Large intestine (tissue), 3 donors: ENCODE results near the gene VWCE. TPM values are rescaled to one million over a fixed set of nuclear protein-coding genes. Genes with fewer than 3 reads are reported as not detected.
"Not testable (repeated sequence)": the region's sequence is repeated elsewhere in the genome, so short reads cannot be mapped to it uniquely, and the experiment has no call there.

Source experiments
- DNase-seq, 2 donors: peaks; one replicate each; pipeline versions ENCODE4 v3.0.0 to v3.0.0-alpha.2; 2013
- H3K27ac ChIP-seq: one replicate; pipeline ENCODE4 v1.5.1; 2013; ENCODE audit warnings: low read length
- H3K27me3 ChIP-seq: 2 replicates; pipeline ENCODE4 v1.6.1; 2013; ENCODE audit warnings: low read length; ENCODE audit not compliant: control insufficient read depth, insufficient read depth
- H3K36me3 ChIP-seq: 2 replicates; pipeline ENCODE4 v1.6.1; 2013; ENCODE audit warnings: low read length; ENCODE audit not compliant: control insufficient read depth, insufficient read depth
- H3K4me1 ChIP-seq: one replicate; pipeline ENCODE4 v1.6.1; 2013; ENCODE audit warnings: low read length; ENCODE audit not compliant: control insufficient read depth, insufficient read depth
- H3K4me3 ChIP-seq: one replicate; pipeline ENCODE4 v1.5.1; 2013; ENCODE audit warnings: low read length
- H3K9me3 ChIP-seq: one replicate; pipeline ENCODE4 v1.6.1; 2013; ENCODE audit warnings: mild to moderate bottlenecking, low read depth, low read length, moderate library complexity; ENCODE audit not compliant: control insufficient read depth
- WGBS: methylation state at CpG from one replicate; pipeline ENCODE4 v1.1.5; 2013; ENCODE audit warnings: low lambda C conversion rate; ENCODE audit not compliant: insufficient coverage; 5-methylcytosine and 5-hydroxymethylcytosine counted together
- polyA plus RNA-seq: library from polyadenylated mRNA; unstranded; fragments of 120-200 nt; gene quantifications from one replicate; pipeline ENCODE4 v1.2.1, GENCODE V29; 2013

Gene VWCE
- polyA plus RNA-seq, 1 donor, result 5.1 TPM

DNA sequence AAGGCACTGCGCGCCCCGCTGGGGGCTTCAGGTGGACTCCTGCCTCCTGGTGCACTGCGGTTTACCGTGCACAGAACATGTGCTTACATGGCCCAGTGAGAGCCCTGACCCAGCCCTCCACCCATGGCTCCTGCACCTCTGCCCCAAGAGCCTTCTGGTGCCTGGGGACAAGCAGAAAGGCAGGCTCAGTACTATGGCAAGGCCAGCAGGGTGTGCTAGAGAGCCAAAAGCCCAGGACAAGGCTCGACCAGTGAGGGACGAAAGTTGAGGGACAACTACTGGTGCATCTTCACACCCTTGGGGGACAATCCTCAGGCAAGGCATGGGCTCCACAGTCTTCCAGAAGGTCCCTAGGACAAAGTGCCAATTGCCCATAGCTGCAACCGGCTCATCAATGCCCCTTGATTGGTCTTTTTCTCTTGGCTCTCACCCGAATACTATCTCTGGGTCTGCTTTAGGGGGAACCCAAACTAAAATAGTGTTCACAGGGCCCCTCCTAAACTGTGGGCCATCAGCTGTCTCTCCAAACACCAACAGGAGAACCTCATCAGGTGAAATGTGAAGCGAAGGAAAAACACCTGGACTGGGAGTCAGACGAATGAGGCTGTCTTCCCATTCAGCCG lies 40.6 kb downstream of the VWCE start:
- H3K9me3 ChIP-seq, result no peaks in the 10 kb centered on the region
- no CpG with 5 or more reads among the region's 12 CpGs for WGBS
- H3K4me3 ChIP-seq, result no peak overlapping the region

GRCh38 chr11:61252332-61252731 lies 42.8 kb downstream of the VWCE start:
- H3K27ac ChIP-seq, DNase-seq, H3K36me3 ChIP-seq, H3K4me3 ChIP-seq, H3K27me3 ChIP-seq, H3K4me1 ChIP-seq, H3K9me3 ChIP-seq: not testable (repeated sequence)
- WGBS, result no CpG with 5 or more reads among the region's 1 CpG

More for the DNA sequence above, 40.6 kb downstream of the VWCE start:
- no peak overlapping the region for H3K27ac ChIP-seq
- DNase-seq, result peak; percentile 39 to 42
- H3K36me3 ChIP-seq, result no peaks in the 10 kb centered on the region
- no peaks in the 10 kb centered on the region for H3K4me1 ChIP-seq
- H3K27me3 ChIP-seq, result no peaks in the 10 kb centered on the region

- H3K27ac ChIP-seq, H3K9me3 ChIP-seq, H3K4me3 ChIP-seq, H3K27me3 ChIP-seq, H3K4me1 ChIP-seq, DNase-seq, H3K36me3 ChIP-seq: not testable (repeated sequence)
- WGBS, result no CpG with 5 or more reads among the region's 20 CpGs
Measured at GRCh38 chr11:61250796-61251765, 44.0 kb downstream of the VWCE start.

- H3K4me3 ChIP-seq, H3K4me1 ChIP-seq, H3K27me3 ChIP-seq, DNase-seq, H3K9me3 ChIP-seq, H3K36me3 ChIP-seq, H3K27ac ChIP-seq: not testable (repeated sequence)
- no CpG with 5 or more reads among the region's 8 CpGs for WGBS
Measured at GRCh38 chr11:61249201-61249600, 45.9 kb downstream of the VWCE start.

GRCh38 chr11:61248071-61248470 lies 47.0 kb downstream of the VWCE start:
- H3K27me3 ChIP-seq, H3K4me3 ChIP-seq, DNase-seq, H3K9me3 ChIP-seq, H3K36me3 ChIP-seq, H3K4me1 ChIP-seq, H3K27ac ChIP-seq: not testable (repeated sequence)
- no CpG with 5 or more reads among the region's 9 CpGs for WGBS

DNA sequence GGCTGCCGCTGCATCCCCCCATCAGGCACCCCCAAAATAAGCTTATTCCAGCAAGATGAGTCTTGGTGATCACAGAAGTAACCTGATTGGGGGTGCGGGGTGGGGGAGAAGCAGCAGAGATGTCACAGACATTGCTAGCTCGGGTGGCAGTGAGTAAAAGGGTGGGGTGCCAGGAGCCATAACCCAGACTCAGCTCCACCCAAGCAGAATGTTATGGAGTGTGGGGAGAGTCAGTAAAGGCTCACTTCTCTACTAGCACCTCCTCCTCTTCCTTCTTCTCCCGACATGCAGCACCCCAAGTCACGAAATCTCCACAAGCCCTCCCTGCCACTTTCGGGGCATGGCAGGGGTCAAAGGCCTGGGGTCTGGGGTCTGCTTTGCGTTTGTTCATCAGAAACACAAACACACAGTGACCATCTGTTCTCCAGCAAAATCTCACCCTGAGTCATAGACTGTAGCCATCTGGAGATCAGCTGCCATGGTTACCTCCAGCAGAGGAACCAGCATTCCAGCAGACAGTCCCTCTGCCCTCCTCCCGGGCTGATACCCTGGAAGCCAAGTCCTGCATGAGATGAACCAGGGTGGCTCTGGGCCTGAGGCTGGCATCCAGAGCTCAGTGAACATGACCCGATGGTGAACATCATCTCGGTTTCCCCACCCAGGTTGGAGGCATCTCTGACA lies 49.7 kb downstream of the VWCE start:
- H3K27me3 ChIP-seq, H3K36me3 ChIP-seq, DNase-seq, H3K9me3 ChIP-seq, H3K27ac ChIP-seq, H3K4me3 ChIP-seq, H3K4me1 ChIP-seq: not testable (repeated sequence)
- no CpG with 5 or more reads among the region's 10 CpGs for WGBS

GRCh38 chr11:61241526-61241925 lies 53.6 kb downstream of the VWCE start:
- H3K4me1 ChIP-seq, H3K27ac ChIP-seq, H3K36me3 ChIP-seq, H3K9me3 ChIP-seq, H3K4me3 ChIP-seq, H3K27me3 ChIP-seq, DNase-seq: not testable (repeated sequence)
- WGBS, result no CpG with 5 or more reads among the region's 5 CpGs

DNA sequence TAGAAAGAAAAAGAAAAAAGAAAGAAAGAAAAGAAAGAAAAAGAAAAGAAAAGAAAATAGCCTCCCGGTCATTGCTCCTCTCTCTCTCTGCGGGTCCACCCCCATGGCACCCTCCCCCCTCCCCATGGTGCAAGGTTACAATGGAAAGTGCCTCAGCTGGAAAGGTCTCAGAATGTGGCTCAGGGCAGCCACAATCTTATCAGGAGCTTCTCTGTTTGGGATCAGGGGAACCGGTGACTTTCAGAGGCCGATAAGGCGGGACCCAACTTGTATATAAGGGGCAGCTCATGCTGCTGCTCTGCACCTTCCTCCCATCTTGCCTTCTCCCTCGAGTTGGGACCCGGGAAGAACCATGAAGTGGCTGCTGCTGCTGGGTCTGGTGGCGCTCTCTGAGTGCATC lies 54.2 kb downstream of the VWCE start, which contains the start of gene PGA5:
Gene PGA5 (plus strand): TSS at position 301 of the 400 bp plus-strand sequence. CDS start 52 bp downstream, at position 353.
- H3K4me1 ChIP-seq, result not testable (repeated sequence)
- no CpG with 5 or more reads among the region's 8 CpGs for WGBS

DNA sequence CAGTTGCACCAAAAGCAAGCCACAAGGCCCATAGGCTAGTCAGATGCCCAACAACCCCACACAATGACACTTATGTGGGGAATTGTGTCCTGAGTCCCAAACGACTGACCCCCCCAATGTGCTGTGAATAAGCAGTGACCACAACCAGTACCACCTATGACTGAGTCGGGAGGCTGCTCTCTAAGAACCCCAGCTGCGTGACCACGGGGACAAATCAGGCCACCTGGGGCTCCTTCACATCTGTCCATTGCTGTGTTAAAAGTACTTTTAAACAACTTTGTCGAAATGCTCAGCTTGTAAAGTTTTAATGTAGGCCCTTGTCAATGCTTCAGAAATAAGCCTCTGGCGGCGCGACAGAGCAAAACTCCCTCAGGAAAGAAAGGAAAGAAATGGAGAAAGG lies 54.8 kb downstream of the VWCE start:
- peak in 1 of 2 donors; percentile 18 for DNase-seq
- H3K36me3 ChIP-seq, H3K27me3 ChIP-seq, H3K27ac ChIP-seq, H3K4me3 ChIP-seq, H3K4me1 ChIP-seq, H3K9me3 ChIP-seq: not testable (repeated sequence)
- WGBS, result 60% methylated on average over 1 of the region's 8 CpGs

More for the DNA sequence above, 54.2 kb downstream of the VWCE start, which contains the start of gene PGA5:
- not testable (repeated sequence) for H3K27me3 ChIP-seq, H3K36me3 ChIP-seq, H3K27ac ChIP-seq, DNase-seq, H3K4me3 ChIP-seq, H3K9me3 ChIP-seq

DNA sequence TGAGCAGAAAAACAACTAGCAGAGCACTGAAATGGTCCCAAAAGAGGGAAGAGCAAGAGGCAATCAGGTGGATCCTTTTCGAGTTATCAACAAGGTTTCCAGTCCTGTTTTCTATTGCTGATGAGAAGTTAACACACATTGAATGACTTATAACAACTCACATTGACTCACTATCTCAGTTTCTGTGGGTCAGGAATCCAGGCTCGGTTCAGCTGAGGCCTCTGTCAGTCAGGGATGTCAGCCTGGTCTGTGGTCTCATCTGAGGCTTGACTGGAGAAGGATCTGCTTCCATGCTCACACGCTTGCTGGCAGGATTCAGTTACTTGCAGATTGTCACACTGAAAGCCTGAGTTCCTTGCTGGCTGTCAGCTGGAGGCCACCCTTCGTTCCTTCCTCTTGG lies 58.0 kb downstream of the VWCE start:
- H3K27ac ChIP-seq, DNase-seq, H3K36me3 ChIP-seq, H3K9me3 ChIP-seq, H3K27me3 ChIP-seq, H3K4me3 ChIP-seq, H3K4me1 ChIP-seq: not testable (repeated sequence)
- WGBS, result no CpG with 5 or more reads among the region's 4 CpGs
